Measurements from ENCODE around the gene C20orf144. TPM values are rescaled to one million over a fixed set of nuclear protein-coding genes. Genes with fewer than 3 reads are reported as not detected.

C20orf144 gene
- total and polyA plus RNA-seq, 2 experiments from 2014 or later, result 0.26 to 0.66 TPM

GRCh38 chr20:33701629-33702450, 39.7 kb downstream of the C20orf144 start:
- Mint-ChIP-seq H3K9me3 (peaks cover 55% of the 10 kb centered on the region), H3K4me3 (no peak overlapping the region), H3K27me3 (ENCODE audit: insufficient read depth, low read depth, poor library complexity) (peaks cover 7% of the 10 kb centered on the region), H3K36me3 (ENCODE audit: low read depth) (peaks cover 26% of the 10 kb centered on the region), H3K4me1 (no peaks in the 10 kb centered on the region), H3K27ac (no peak overlapping the region)
- Histone ChIP-seq H3F3A (replicated peaks; ENCODE audit: low read depth) (no peaks in the 10 kb centered on the region), H3K79me2 (replicated peaks; ENCODE audit: insufficient read depth) (no peaks in the 10 kb centered on the region), H3K4me2 (no peak overlapping the region), H3K4me1 (ENCODE audit: insufficient read depth) (no peaks in the 10 kb centered on the region), H3K4me3 (no peak overlapping the region), H3K36me3 (ENCODE audit: insufficient read depth) (no peaks in the 10 kb centered on the region), H2AFZ (no peak overlapping the region), H4K20me1 (replicated peaks; ENCODE audit: insufficient read depth) (no peaks in the 10 kb centered on the region), H3K9me2 (ENCODE audit: insufficient read depth) (no peaks in the 10 kb centered on the region), H3K27me3 (ENCODE audit: insufficient read depth) (no peaks in the 10 kb centered on the region), H3K27ac (ENCODE audit: low read depth) (no peak overlapping the region)
- TF ChIP-seq ZNF331 (CRISPR knock-in tag; IDR thresholded peaks at IDR 0.05; ENCODE audit: low read depth) (no peak), ZNF114 (CRISPR knock-in tag; IDR thresholded peaks at IDR 0.05) (no peak), REST (IDR thresholded peaks at IDR 0.05; ENCODE audit: unreplicated experiment) (no peak), CREB1 (CRISPR knock-in tag; IDR thresholded peaks at IDR 0.05; ENCODE audit: low read depth) (no peak), EZH2phosphoT487 (IDR thresholded peaks at IDR 0.05; ENCODE audit: unreplicated experiment) (no peak)
- no peak for ATAC-seq
- DNase-seq (ENCODE audit: low spot score), result no peak

GRCh38 chr20:33702861-33703260, 40.7 kb downstream of the C20orf144 start:
- H3K9me3 Mint-ChIP-seq, result peaks cover 47% of the 10 kb centered on the region
- Histone ChIP-seq H3K36me3 (ENCODE audit: insufficient read depth) (no peaks in the 10 kb centered on the region), H3K79me2 (replicated peaks; ENCODE audit: insufficient read depth) (no peaks in the 10 kb centered on the region), H2AFZ (no peak overlapping the region), H3K27ac (ENCODE audit: low read depth) (no peak overlapping the region), H4K20me1 (replicated peaks; ENCODE audit: insufficient read depth) (no peaks in the 10 kb centered on the region), H3K4me3 (no peak overlapping the region), H3K27me3 (ENCODE audit: insufficient read depth) (no peaks in the 10 kb centered on the region), H3K9me2 (ENCODE audit: insufficient read depth) (no peaks in the 10 kb centered on the region), H3K4me1 (ENCODE audit: insufficient read depth) (no peaks in the 10 kb centered on the region), H3F3A (replicated peaks; ENCODE audit: low read depth) (no peaks in the 10 kb centered on the region), H3K4me2 (no peak overlapping the region)
- peaks cover 21% of the 10 kb centered on the region for H3K36me3 Mint-ChIP-seq (ENCODE audit: low read depth)
- H3K27ac Mint-ChIP-seq, result no peak overlapping the region
- no peak for DNase-seq (ENCODE audit: low spot score)
- no peak for ATAC-seq
- no peaks in the 10 kb centered on the region for H3K4me1 Mint-ChIP-seq
- peaks cover 7% of the 10 kb centered on the region for H3K27me3 Mint-ChIP-seq (ENCODE audit: insufficient read depth, low read depth, poor library complexity)
- H3K4me3 Mint-ChIP-seq, result no peak overlapping the region; the same call in 2 of the 3 replicates
- TF ChIP-seq ZNF462 (CRISPR knock-in tag; IDR thresholded peaks at IDR 0.05) (no peak), ZNF114 (CRISPR knock-in tag; IDR thresholded peaks at IDR 0.05) (no peak), STAT1 (IDR thresholded peaks at IDR 0.05; ENCODE audit: unreplicated experiment) (no peak), CREB1 (CRISPR knock-in tag; IDR thresholded peaks at IDR 0.05; ENCODE audit: low read depth) (no peak), EZH2phosphoT487 (IDR thresholded peaks at IDR 0.05; ENCODE audit: unreplicated experiment) (no peak)
